Head of caudate nucleus (tissue), 42 donors: ENCODE measurements around the gene SP4.
"Not testable (repeated sequence)": the region's sequence is repeated elsewhere in the genome, so short reads cannot be mapped to it uniquely, and the experiment has no call there.

Experiments
- DNase-seq, 42 donors: peaks; one replicate each; pipeline versions ENCODE4 v3.0.0 to v3.0.0-alpha.2; 2020 to 2021; ENCODE audit warnings: mixed read lengths in 7 of 42
- intact Hi-C: fragments of 100-400 bp; cut with DNase I; formaldehyde crosslinking; loops from one replicate; pipeline ENCODE4 v1.15.0; 2022

The SP4 gene

GRCh38 chr7:21500117-21500832, 72.4 kb downstream of the SP4 start:
- DNase-seq: no peak
- intact Hi-C loops: loop anchor here (10.0 kb wide), 1 partner anchor 245 kb away; no protein-coding TSS in a partner anchor

GRCh38 chr7:21504021-21504420, 76.1 kb downstream of the SP4 start:
- intact Hi-C loops: loop anchor here (10.0 kb wide), 1 partner anchor 249 kb away; no protein-coding TSS in a partner anchor
- DNase-seq: no peak

GRCh38 chr7:21507627-21508343, 79.9 kb downstream of the SP4 start:
- intact Hi-C loops: loop anchor here (10.0 kb wide), 1 partner anchor 253 kb away; no protein-coding TSS in a partner anchor
- peak in 36 of 42 donors; percentile 9 to 86 (median 57) for DNase-seq

GRCh38 chr7:21508538-21508937, 80.7 kb downstream of the SP4 start:
- intact Hi-C loops: loop anchor here (10.0 kb wide), 1 partner anchor 254 kb away; no protein-coding TSS in a partner anchor
- no peak for DNase-seq

GRCh38 chr7:21514062-21514461, 86.2 kb downstream of the SP4 start:
- intact Hi-C loops: no loop called here
- no peak for DNase-seq

- DNase-seq: no peak
- intact Hi-C loops: no loop called here
Observed at GRCh38 chr7:21524680-21525079, 96.8 kb downstream of the SP4 start.

GRCh38 chr7:21526007-21526406, 98.1 kb downstream of the SP4 start:
- DNase-seq: no peak
- intact Hi-C loops: no loop called here

- intact Hi-C loops: no loop called here
- no peak for DNase-seq
Observed at GRCh38 chr7:21526448-21526847, 98.6 kb downstream of the SP4 start.

- DNase-seq, intact Hi-C loops: not testable (repeated sequence)
Observed at GRCh38 chr7:21532485-21532884, 104.6 kb downstream of the SP4 start.

- intact Hi-C loops, DNase-seq: not testable (repeated sequence)
Observed at GRCh38 chr7:21533646-21534045, 105.8 kb downstream of the SP4 start.

- DNase-seq, intact Hi-C loops: not testable (repeated sequence)
Observed at GRCh38 chr7:21536445-21537118, 108.7 kb downstream of the SP4 start.

- DNase-seq: no peak
- intact Hi-C loops: no loop called here
Observed at GRCh38 chr7:21538936-21539495, 111.1 kb downstream of the SP4 start.

GRCh38 chr7:21542891-21543527, 115.1 kb downstream of the SP4 start, which contains the start of gene DNAH11:
TSS of gene DNAH11 (plus strand) at chr7:21543039. CDS start at chr7:21543246, 207 bp downstream.
- intact Hi-C loops: no loop called here
- peak in 5 of 42 donors; percentile 5 to 32 (median 10) for DNase-seq

- peak in 4 of 42 donors; percentile 2 to 4 (median 3) for DNase-seq
- intact Hi-C loops: no loop called here
Observed at GRCh38 chr7:21543528-21544302, 115.8 kb downstream of the SP4 start.

- DNase-seq: no peak
- intact Hi-C loops: no loop called here
Observed at GRCh38 chr7:21544303-21544656, 116.4 kb downstream of the SP4 start.

GRCh38 chr7:21544715-21545114, 116.8 kb downstream of the SP4 start:
- intact Hi-C loops: no loop called here
- DNase-seq: no peak

GRCh38 chr7:21547501-21547900, 119.6 kb downstream of the SP4 start:
- no peak for DNase-seq
- intact Hi-C loops: no loop called here

GRCh38 chr7:21548491-21548890, 120.6 kb downstream of the SP4 start:
- intact Hi-C loops: no loop called here

More at GRCh38 chr7:21548491-21548890, 120.6 kb downstream of the SP4 start:
- DNase-seq: no peak
